PC-9 (cell line): Measurements from ENCODE around the gene RNF121. TPM values are rescaled to one million over a fixed set of nuclear protein-coding genes. Genes with fewer than 3 reads are reported as not detected.

ENCODE experiments used
- BruUV-seq: library from RNA; stranded (reverse); fragments of 400-500 nt; replicated peaks from 2 replicates; lab custom pipeline; 2021; lab: Mats Ljungman, UMichigan
- CTCF ChIA-PET: fragments of 300-600 bp; sonication (Branson Sonifier 250); formaldehyde crosslinking; loops from one replicate; lab custom pipeline; 2022; ENCODE audit warnings: antibody characterized with exemption; lab: Charles Lee
- POLR2A ChIA-PET: fragments of 300-600 bp; sonication (Branson Sonifier 250); formaldehyde crosslinking; loops from one replicate; lab custom pipeline; 2022; ENCODE audit warnings: antibody characterized with exemption; ENCODE audit not compliant: unreplicated experiment; lab: Charles Lee
- DNase-seq, 2 experiments: peaks; one replicate each; pipeline versions ENCODE4 v3.0.0 to v3.0.0-alpha.2; 2015 to 2022; ENCODE audit warnings: mixed read lengths in 1 of 2
- H2AFZ ChIP-seq: fragments of 200-600 bp; sonication (generic); 2 replicates; pipeline ENCODE4 v1.8.1; 2017; ENCODE audit warnings: antibody characterized with exemption
- H3F3A ChIP-seq: fragments of 200-600 bp; sonication (generic); 2 replicates; pipeline ENCODE4 v1.8.1; 2017; ENCODE audit warnings: antibody characterized with exemption, mild to moderate bottlenecking, low read depth; ENCODE audit not compliant: insufficient read depth
- H3K27ac ChIP-seq: fragments of 200-600 bp; sonication (generic); 2 replicates; pipeline ENCODE4 v1.6.1; 2016; ENCODE audit warnings: mixed run types
- H3K27me3 ChIP-seq: fragments of 200-600 bp; sonication (generic); 2 replicates; pipeline ENCODE4 v1.6.1; 2016; ENCODE audit warnings: low read depth, mixed run types; ENCODE audit not compliant: insufficient read depth
- H3K36me3 ChIP-seq: fragments of 200-600 bp; sonication (generic); 2 replicates; pipeline ENCODE4 v1.6.1; 2016; ENCODE audit warnings: low read depth, mixed run types
- H3K4me1 ChIP-seq: fragments of 200-600 bp; sonication (generic); replicated peaks from 2 replicates; pipeline ENCODE4 v1.6.1; 2016; ENCODE audit warnings: mixed run types; ENCODE audit not compliant: insufficient read depth
- H3K4me2 ChIP-seq: fragments of 200-600 bp; sonication (generic); 2 replicates; pipeline ENCODE4 v1.6.1; 2017; ENCODE audit warnings: mixed run types
- H3K4me3 ChIP-seq: fragments of 200-600 bp; sonication (generic); 2 replicates; pipeline ENCODE4 v1.6.1; 2016; ENCODE audit warnings: mixed run types
- H3K79me2 ChIP-seq: fragments of 200-600 bp; sonication (generic); 2 replicates; pipeline ENCODE4 v1.6.1; 2017; ENCODE audit warnings: low read depth, mixed run types
- H3K9me2 ChIP-seq: fragments of 200-600 bp; sonication (generic); 2 replicates; pipeline ENCODE4 v1.8.1; 2017; ENCODE audit warnings: mild to moderate bottlenecking; ENCODE audit not compliant: insufficient read depth
- H3K9me3 ChIP-seq: fragments of 200-600 bp; sonication (generic); 2 replicates; pipeline ENCODE4 v1.8.1; 2016; ENCODE audit warnings: low read depth; ENCODE audit not compliant: insufficient read depth
- H4K20me1 ChIP-seq: fragments of 200-600 bp; sonication (generic); 2 replicates; pipeline ENCODE4 v1.8.1; 2017; ENCODE audit not compliant: insufficient read depth
- EZH2 ChIP-seq: fragments of 200-600 bp; sonication (generic); IDR thresholded peaks from 2 replicates; pipeline ENCODE4 v1.8.0; 2017; ENCODE audit warnings: antibody characterized with exemption, low read depth
- intact Hi-C: fragments of 100-400 bp; cut with micrococcal nuclease; formaldehyde crosslinking; loops from one replicate; pipeline ENCODE4 v1.10.0; 2022; ENCODE audit not compliant: unreplicated experiment
- total RNA-seq: library from RNA; stranded (reverse); gene quantifications from 2 replicates; pipeline ENCODE4 v1.2.3, GENCODE V29; 2021
- TF ChIP-seq, protein P1 (sequence below): fragments of 200-600 bp; sonication (generic); conservative IDR thresholded peaks from 2 replicates; pipeline ENCODE4 v1.6.1; 2017; ENCODE audit warnings: mixed run types, antibody characterized with exemption, mild to moderate bottlenecking, moderate library complexity

Gene RNF121
- total RNA-seq, 1 experiment from 2014 or later, result 41.2 TPM

DNA sequence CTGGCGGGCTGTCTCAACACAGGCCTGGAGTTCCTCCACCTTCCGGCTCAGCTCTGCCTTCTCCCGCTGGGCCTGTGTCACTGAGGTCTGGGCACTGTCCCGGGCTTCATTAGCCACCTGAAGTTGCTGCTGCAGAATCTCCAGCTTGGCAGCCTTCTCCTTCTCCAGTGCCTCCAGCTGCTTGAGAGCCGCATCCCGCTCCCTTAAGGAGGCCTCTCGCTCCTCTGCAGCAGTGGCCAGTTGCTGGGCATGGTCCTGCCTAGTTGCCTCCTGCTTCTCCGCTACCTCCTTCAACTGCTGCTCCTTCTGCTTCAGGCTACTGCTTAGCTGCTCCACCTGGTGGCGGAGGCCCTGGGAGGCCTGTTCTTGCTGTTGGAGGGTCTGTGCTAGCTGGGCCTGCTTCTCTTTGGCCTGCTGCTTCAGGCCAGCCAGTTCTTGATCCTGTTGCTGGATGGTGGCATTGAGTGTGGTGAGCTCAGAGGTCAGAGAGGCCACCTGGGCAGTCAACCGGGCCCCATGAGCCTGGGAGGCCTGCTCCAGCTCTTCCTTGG is 86.7 kb downstream of the RNF121 start:
- no peaks in the 10 kb centered on the region for H3K79me2 ChIP-seq
- H3K4me2 ChIP-seq, result no peak overlapping the region
- DNase-seq, result no peak
- ChIA-PET CTCF (no interaction called here), POLR2A (interaction anchor here (0.6 kb wide), 1 partner anchor 212 kb away, joined by 4 read pairs; no protein-coding TSS in a partner anchor)
- BruUV-seq, result no TSS peak
- H3K9me2 ChIP-seq, result no peaks in the 10 kb centered on the region
- H3K27me3 ChIP-seq, result no peaks in the 10 kb centered on the region
- H3K9me3 ChIP-seq, result no peaks in the 10 kb centered on the region
- peaks cover 28% of the 10 kb centered on the region for H4K20me1 ChIP-seq
- H3K4me3 ChIP-seq, result no peak overlapping the region
- TF ChIP-seq EZH2, result no peak
- TF ChIP-seq, protein P1, sequence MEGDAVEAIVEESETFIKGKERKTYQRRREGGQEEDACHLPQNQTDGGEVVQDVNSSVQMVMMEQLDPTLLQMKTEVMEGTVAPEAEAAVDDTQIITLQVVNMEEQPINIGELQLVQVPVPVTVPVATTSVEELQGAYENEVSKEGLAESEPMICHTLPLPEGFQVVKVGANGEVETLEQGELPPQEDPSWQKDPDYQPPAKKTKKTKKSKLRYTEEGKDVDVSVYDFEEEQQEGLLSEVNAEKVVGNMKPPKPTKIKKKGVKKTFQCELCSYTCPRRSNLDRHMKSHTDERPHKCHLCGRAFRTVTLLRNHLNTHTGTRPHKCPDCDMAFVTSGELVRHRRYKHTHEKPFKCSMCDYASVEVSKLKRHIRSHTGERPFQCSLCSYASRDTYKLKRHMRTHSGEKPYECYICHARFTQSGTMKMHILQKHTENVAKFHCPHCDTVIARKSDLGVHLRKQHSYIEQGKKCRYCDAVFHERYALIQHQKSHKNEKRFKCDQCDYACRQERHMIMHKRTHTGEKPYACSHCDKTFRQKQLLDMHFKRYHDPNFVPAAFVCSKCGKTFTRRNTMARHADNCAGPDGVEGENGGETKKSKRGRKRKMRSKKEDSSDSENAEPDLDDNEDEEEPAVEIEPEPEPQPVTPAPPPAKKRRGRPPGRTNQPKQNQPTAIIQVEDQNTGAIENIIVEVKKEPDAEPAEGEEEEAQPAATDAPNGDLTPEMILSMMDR, result peak; percentile 36; the same call in 1 of the 2 replicates
- no peak overlapping the region for H2AFZ ChIP-seq
- intact Hi-C loops, result no loop called here
- no peaks in the 10 kb centered on the region for H3K4me1 ChIP-seq
- peaks cover 32% of the 10 kb centered on the region for H3K36me3 ChIP-seq
- H3K27ac ChIP-seq, result no peak overlapping the region
- peaks cover 5% of the 10 kb centered on the region; the same call in 1 of the 2 replicates for H3F3A ChIP-seq

GRCh38 chr11:72018171-72018570 is 89.3 kb downstream of the RNF121 start:
- Histone ChIP-seq H3K27ac (no peak overlapping the region), H4K20me1 (peaks cover 9% of the 10 kb centered on the region), H3K9me2 (no peaks in the 10 kb centered on the region), H2AFZ (no peak overlapping the region), H3K9me3 (no peaks in the 10 kb centered on the region), H3K4me1 (no peaks in the 10 kb centered on the region), H3F3A (0 out of 2 replicates have a peak, but pooled peaks cover 7% of the 10 kb centered on the region), H3K27me3 (no peaks in the 10 kb centered on the region), H3K4me3 (no peak overlapping the region), H3K4me2 (no peak overlapping the region), H3K79me2 (no peaks in the 10 kb centered on the region), H3K36me3 (peaks cover 54% of the 10 kb centered on the region)
- ChIA-PET CTCF (no interaction called here), POLR2A (no interaction called here)
- no peak for DNase-seq
- TF ChIP-seq EZH2, result no peak
- TF ChIP-seq, protein P1, result no peak
- intact Hi-C loops, result no loop called here
- no TSS peak for BruUV-seq

DNA sequence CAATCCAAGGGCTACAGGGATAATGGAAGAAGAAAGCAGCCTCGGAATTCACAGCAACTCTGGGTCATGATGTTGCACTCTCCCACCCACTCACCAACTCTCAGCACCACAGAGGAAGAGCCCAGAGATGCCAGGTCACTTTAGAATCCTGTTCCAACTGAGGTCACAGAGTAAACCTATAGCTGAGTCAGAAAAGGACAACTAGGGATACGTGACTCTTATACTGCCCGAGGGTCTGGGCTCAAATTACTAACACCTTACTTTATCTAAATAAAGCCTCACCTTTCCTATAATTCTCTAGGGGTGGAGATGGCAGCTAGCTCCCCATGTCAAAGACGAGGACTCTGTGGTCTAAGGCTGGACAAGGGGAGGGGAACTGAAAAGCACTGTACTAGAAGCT is 94.5 kb downstream of the RNF121 start:
- H3K9me3 ChIP-seq, result no peaks in the 10 kb centered on the region
- BruUV-seq, result no TSS peak
- H3F3A ChIP-seq, result peaks cover 31% of the 10 kb centered on the region; the same call in 1 of the 2 replicates
- no peak overlapping the region for H3K4me3 ChIP-seq
- no peaks in the 10 kb centered on the region for H3K9me2 ChIP-seq
- H3K27ac ChIP-seq, result no peak overlapping the region
- no peak overlapping the region for H2AFZ ChIP-seq
- DNase-seq, result no peak
- intact Hi-C loops, result no loop called here
- H3K4me1 ChIP-seq, result no peaks in the 10 kb centered on the region
- POLR2A ChIA-PET, result no interaction called here
- CTCF ChIA-PET, result no interaction called here
- H3K36me3 ChIP-seq, result peaks cover 48% of the 10 kb centered on the region
- TF ChIP-seq, protein P1, result no peak
- no peak for TF ChIP-seq EZH2
- peaks cover 18% of the 10 kb centered on the region for H4K20me1 ChIP-seq
- H3K4me2 ChIP-seq, result no peak overlapping the region
- H3K27me3 ChIP-seq, result no peaks in the 10 kb centered on the region
- H3K79me2 ChIP-seq, result 0 out of 2 replicates have a peak, but pooled peaks cover 8% of the 10 kb centered on the region
